ENCODE measurements around the gene RABGAP1L. TPM values are rescaled to one million over a fixed set of nuclear protein-coding genes. Genes with fewer than 3 reads are reported as not detected.

Gene RABGAP1L
- total RNA-seq, 2 experiments from 2014 or later: 47.4 to 53.3 TPM

GRCh38 chr1:174358786-174359453 is 199.6 kb downstream of the RABGAP1L start:
- ChIA-PET CTCF (no interaction called here), POLR2A (no interaction called here)
- H3K36me3 Mint-ChIP-seq (ENCODE audit: low read depth): peaks cover 2% of the 10 kb centered on the region
- no peak overlapping the region for H3K27ac Mint-ChIP-seq
- H3K9me3 Mint-ChIP-seq: no peaks in the 10 kb centered on the region
- H3K4me3 Mint-ChIP-seq: no peak overlapping the region
- no peaks in the 10 kb centered on the region for H3K27me3 Mint-ChIP-seq
- H3K4me1 Mint-ChIP-seq: no peaks in the 10 kb centered on the region
- no peak for DNase-seq

- no peak for DNase-seq
- Mint-ChIP-seq H3K27ac (no peak overlapping the region), H3K36me3 (ENCODE audit: low read depth) (peaks cover 2% of the 10 kb centered on the region), H3K4me3 (no peak overlapping the region), H3K4me1 (no peaks in the 10 kb centered on the region), H3K27me3 (no peaks in the 10 kb centered on the region), H3K9me3 (no peaks in the 10 kb centered on the region)
- ChIA-PET POLR2A (no interaction called here), CTCF (no interaction called here)
Observed at GRCh38 chr1:174359454-174359805, 200.1 kb downstream of the RABGAP1L start.

GRCh38 chr1:174364996-174365736 is 205.8 kb downstream of the RABGAP1L start:
- H3K27me3 Mint-ChIP-seq: no peaks in the 10 kb centered on the region
- no peaks in the 10 kb centered on the region for H3K9me3 Mint-ChIP-seq
- DNase-seq: no peak
- H3K4me3 Mint-ChIP-seq: no peak overlapping the region
- H3K27ac Mint-ChIP-seq: no peak overlapping the region
- no peaks in the 10 kb centered on the region for H3K4me1 Mint-ChIP-seq
- no peaks in the 10 kb centered on the region for H3K36me3 Mint-ChIP-seq (ENCODE audit: low read depth)
- ChIA-PET POLR2A (no interaction called here), CTCF (no interaction called here)

GRCh38 chr1:174366946-174367345 is 207.6 kb downstream of the RABGAP1L start:
- no peaks in the 10 kb centered on the region for H3K27me3 Mint-ChIP-seq
- ChIA-PET CTCF (no interaction called here), POLR2A (no interaction called here)
- no peak overlapping the region for H3K27ac Mint-ChIP-seq
- no peaks in the 10 kb centered on the region for H3K9me3 Mint-ChIP-seq
- H3K4me1 Mint-ChIP-seq: no peaks in the 10 kb centered on the region
- DNase-seq: no peak
- no peak overlapping the region for H3K4me3 Mint-ChIP-seq
- no peaks in the 10 kb centered on the region for H3K36me3 Mint-ChIP-seq (ENCODE audit: low read depth)

GRCh38 chr1:174367892-174368291 is 208.6 kb downstream of the RABGAP1L start:
- ChIA-PET CTCF (no interaction called here), POLR2A (no interaction called here)
- H3K27ac Mint-ChIP-seq: no peak overlapping the region
- H3K36me3 Mint-ChIP-seq (ENCODE audit: low read depth): no peaks in the 10 kb centered on the region
- H3K27me3 Mint-ChIP-seq: no peaks in the 10 kb centered on the region
- no peaks in the 10 kb centered on the region for H3K4me1 Mint-ChIP-seq
- no peak overlapping the region for H3K4me3 Mint-ChIP-seq
- no peaks in the 10 kb centered on the region for H3K9me3 Mint-ChIP-seq
- no peak for DNase-seq

GRCh38 chr1:174376030-174376429 is 216.7 kb downstream of the RABGAP1L start:
- ChIA-PET POLR2A (no interaction called here), CTCF (interaction anchor here (0.7 kb wide), 1 partner anchor 22 kb away, joined by 4 read pairs; no protein-coding TSS in a partner anchor)
- no peaks in the 10 kb centered on the region for H3K36me3 Mint-ChIP-seq (ENCODE audit: low read depth)
- no peak overlapping the region for H3K4me3 Mint-ChIP-seq
- DNase-seq: no peak
- no peaks in the 10 kb centered on the region for H3K27me3 Mint-ChIP-seq
- no peaks in the 10 kb centered on the region for H3K9me3 Mint-ChIP-seq
- no peak overlapping the region for H3K27ac Mint-ChIP-seq
- no peaks in the 10 kb centered on the region for H3K4me1 Mint-ChIP-seq

GRCh38 chr1:174391716-174392115 is 232.4 kb downstream of the RABGAP1L start:
- peaks cover 5% of the 10 kb centered on the region for H3K36me3 Mint-ChIP-seq (ENCODE audit: low read depth)
- DNase-seq: no peak
- no peak overlapping the region for H3K27ac Mint-ChIP-seq
- no peaks in the 10 kb centered on the region for H3K9me3 Mint-ChIP-seq
- no peaks in the 10 kb centered on the region for H3K4me1 Mint-ChIP-seq
- CTCF ChIA-PET: no interaction called here
- no peak overlapping the region for H3K4me3 Mint-ChIP-seq
- no peaks in the 10 kb centered on the region for H3K27me3 Mint-ChIP-seq
- POLR2A ChIA-PET: no interaction called here

- Mint-ChIP-seq H3K4me3 (no peak overlapping the region), H3K4me1 (peaks cover 7% of the 10 kb centered on the region), H3K9me3 (no peaks in the 10 kb centered on the region), H3K36me3 (ENCODE audit: low read depth) (peaks cover 12% of the 10 kb centered on the region), H3K27ac (no peak overlapping the region), H3K27me3 (no peaks in the 10 kb centered on the region)
- DNase-seq: no peak
- ChIA-PET POLR2A (no interaction called here), CTCF (no interaction called here)
Observed at GRCh38 chr1:174393885-174394284, 234.6 kb downstream of the RABGAP1L start.

GRCh38 chr1:174397261-174397660 is 237.9 kb downstream of the RABGAP1L start:
- POLR2A ChIA-PET: no interaction called here
- no peaks in the 10 kb centered on the region for H3K27me3 Mint-ChIP-seq
- H3K4me3 Mint-ChIP-seq: no peak overlapping the region
- peaks cover 3% of the 10 kb centered on the region for H3K9me3 Mint-ChIP-seq
- no peak overlapping the region for H3K27ac Mint-ChIP-seq
- CTCF ChIA-PET: interaction anchor here (0.5 to 0.6 kb wide), 2 partner anchors 22 to 1421 kb away, joined by 4 read pairs; no protein-coding TSS in a partner anchor
- no peak for DNase-seq
- peaks cover 14% of the 10 kb centered on the region for H3K36me3 Mint-ChIP-seq (ENCODE audit: low read depth)
- H3K4me1 Mint-ChIP-seq: peaks cover 7% of the 10 kb centered on the region

- peaks cover 7% of the 10 kb centered on the region for H3K4me1 Mint-ChIP-seq
- H3K36me3 Mint-ChIP-seq (ENCODE audit: low read depth): peaks cover 14% of the 10 kb centered on the region
- no peak overlapping the region for H3K4me3 Mint-ChIP-seq
- POLR2A ChIA-PET: no interaction called here
- no peaks in the 10 kb centered on the region for H3K27me3 Mint-ChIP-seq
- H3K9me3 Mint-ChIP-seq: peaks cover 3% of the 10 kb centered on the region
- no peak for DNase-seq
- CTCF ChIA-PET: no interaction called here
- H3K27ac Mint-ChIP-seq: no peak overlapping the region
Observed at GRCh38 chr1:174398246-174398645, 238.9 kb downstream of the RABGAP1L start.

- peaks cover 3% of the 10 kb centered on the region for H3K9me3 Mint-ChIP-seq
- peaks cover 8% of the 10 kb centered on the region for H3K36me3 Mint-ChIP-seq (ENCODE audit: low read depth)
Observed at GRCh38 chr1:174399211-174399610, 239.9 kb downstream of the RABGAP1L start.

GRCh38 chr1:174401075-174401474 is 241.8 kb downstream of the RABGAP1L start:
- no peaks in the 10 kb centered on the region for H3K27me3 Mint-ChIP-seq
- H3K27ac Mint-ChIP-seq: no peak overlapping the region
- ChIA-PET POLR2A (no interaction called here), CTCF (no interaction called here)
- H3K4me3 Mint-ChIP-seq: no peak overlapping the region
- H3K4me1 Mint-ChIP-seq: peaks cover 7% of the 10 kb centered on the region
- peaks cover 3% of the 10 kb centered on the region for H3K9me3 Mint-ChIP-seq
- DNase-seq: no peak
- H3K36me3 Mint-ChIP-seq (ENCODE audit: low read depth): peaks cover 8% of the 10 kb centered on the region

More at GRCh38 chr1:174399211-174399610, 239.9 kb downstream of the RABGAP1L start:
- DNase-seq: no peak
- Mint-ChIP-seq H3K27ac (no peak overlapping the region), H3K4me3 (no peak overlapping the region), H3K27me3 (no peaks in the 10 kb centered on the region), H3K4me1 (peaks cover 7% of the 10 kb centered on the region)
- ChIA-PET CTCF (no interaction called here), POLR2A (no interaction called here)

- Mint-ChIP-seq H3K27ac (no peak overlapping the region), H3K4me1 (no peaks in the 10 kb centered on the region), H3K4me3 (no peak overlapping the region), H3K36me3 (ENCODE audit: low read depth) (no peaks in the 10 kb centered on the region), H3K9me3 (peaks cover 9% of the 10 kb centered on the region), H3K27me3 (no peaks in the 10 kb centered on the region)
- ChIA-PET CTCF (no interaction called here), POLR2A (no interaction called here)
- no peak for DNase-seq
Observed at GRCh38 chr1:174405219-174405618, 245.9 kb downstream of the RABGAP1L start.

- DNase-seq: no peak
- Mint-ChIP-seq H3K9me3 (peaks cover 9% of the 10 kb centered on the region), H3K27me3 (no peaks in the 10 kb centered on the region), H3K27ac (no peak overlapping the region), H3K4me1 (no peaks in the 10 kb centered on the region), H3K4me3 (no peak overlapping the region), H3K36me3 (ENCODE audit: low read depth) (no peaks in the 10 kb centered on the region)
- POLR2A ChIA-PET: no interaction called here
- CTCF ChIA-PET: no interaction called here
Observed at GRCh38 chr1:174406421-174406820, 247.1 kb downstream of the RABGAP1L start.
